Fibroblast of villous mesenchyme (primary cell): ENCODE results near the gene MRPL45. TPM values are rescaled to one million over a fixed set of nuclear protein-coding genes. Genes with fewer than 3 reads are reported as not detected.

Experiments used
- DNase-seq: peaks from one replicate; pipeline ENCODE4 v3.0.0-alpha.2; 2010; ENCODE audit warnings: low read depth
- H3K4me3 ChIP-seq: 2 replicates; pipeline ENCODE4 v1.5.1; 2011; ENCODE audit warnings: low read depth, mild to moderate bottlenecking, low read length
- total RNA-seq: library from RNA; depleted of rRNA; stranded (reverse); fragments of >200 nt; gene quantifications from 2 replicates; pipeline ENCODE4 v1.2.3, GENCODE V29; 2012
- TF ChIP-seq, protein P1 (sequence below): IDR thresholded peaks from 2 replicates; pipeline ENCODE4 v1.5.1; 2012; ENCODE audit warnings: low read depth, mild to moderate bottlenecking, low read length; ENCODE audit not compliant: insufficient read depth

Gene MRPL45
- total RNA-seq, 1 donor = 30.2 TPM

DNA sequence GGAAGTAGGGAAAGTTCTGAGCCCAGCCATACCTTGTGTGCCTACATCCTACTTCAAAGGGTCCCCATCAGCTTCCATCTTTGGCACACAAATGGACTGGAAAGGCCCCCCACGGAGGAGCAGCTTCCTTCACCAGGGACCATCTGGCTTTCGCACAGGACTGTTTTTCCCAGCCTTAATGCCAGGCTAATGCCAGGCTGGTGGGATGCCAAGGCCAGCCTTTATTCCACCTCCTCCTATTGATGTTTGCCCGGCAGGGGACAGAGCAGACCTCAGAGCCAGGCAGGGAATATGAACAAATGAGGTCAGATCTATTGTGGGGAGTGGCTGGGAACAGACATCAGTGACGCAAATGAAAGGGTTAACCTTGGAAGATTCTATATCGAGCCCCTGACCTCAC is 41.1 kb downstream of the MRPL45 start:
- H3K4me3 ChIP-seq = no peak overlapping the region
- no peak for DNase-seq
- TF ChIP-seq, protein P1, sequence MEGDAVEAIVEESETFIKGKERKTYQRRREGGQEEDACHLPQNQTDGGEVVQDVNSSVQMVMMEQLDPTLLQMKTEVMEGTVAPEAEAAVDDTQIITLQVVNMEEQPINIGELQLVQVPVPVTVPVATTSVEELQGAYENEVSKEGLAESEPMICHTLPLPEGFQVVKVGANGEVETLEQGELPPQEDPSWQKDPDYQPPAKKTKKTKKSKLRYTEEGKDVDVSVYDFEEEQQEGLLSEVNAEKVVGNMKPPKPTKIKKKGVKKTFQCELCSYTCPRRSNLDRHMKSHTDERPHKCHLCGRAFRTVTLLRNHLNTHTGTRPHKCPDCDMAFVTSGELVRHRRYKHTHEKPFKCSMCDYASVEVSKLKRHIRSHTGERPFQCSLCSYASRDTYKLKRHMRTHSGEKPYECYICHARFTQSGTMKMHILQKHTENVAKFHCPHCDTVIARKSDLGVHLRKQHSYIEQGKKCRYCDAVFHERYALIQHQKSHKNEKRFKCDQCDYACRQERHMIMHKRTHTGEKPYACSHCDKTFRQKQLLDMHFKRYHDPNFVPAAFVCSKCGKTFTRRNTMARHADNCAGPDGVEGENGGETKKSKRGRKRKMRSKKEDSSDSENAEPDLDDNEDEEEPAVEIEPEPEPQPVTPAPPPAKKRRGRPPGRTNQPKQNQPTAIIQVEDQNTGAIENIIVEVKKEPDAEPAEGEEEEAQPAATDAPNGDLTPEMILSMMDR = no peak

DNA sequence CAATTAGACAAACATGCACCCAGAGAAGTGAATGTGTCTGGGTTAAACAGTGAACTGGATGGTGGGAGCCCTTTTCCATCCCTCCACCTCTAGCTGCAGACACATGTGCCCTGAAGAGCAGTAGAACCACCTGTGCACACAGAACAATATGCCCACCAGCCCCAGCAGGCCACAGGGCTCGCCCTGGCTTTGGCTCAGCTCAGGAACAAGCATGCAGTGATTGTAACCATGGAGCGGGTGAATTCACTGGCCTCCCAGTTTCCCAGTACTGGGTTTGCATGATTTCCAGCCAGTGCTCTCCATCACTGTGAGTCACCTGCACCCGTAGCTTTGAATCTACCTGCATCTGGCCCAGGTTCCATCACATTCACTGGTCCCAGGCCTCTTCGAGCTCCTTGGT is 41.6 kb downstream of the MRPL45 start:
- TF ChIP-seq, protein P1 = no peak
- H3K4me3 ChIP-seq = no peak overlapping the region
- no peak for DNase-seq

DNA sequence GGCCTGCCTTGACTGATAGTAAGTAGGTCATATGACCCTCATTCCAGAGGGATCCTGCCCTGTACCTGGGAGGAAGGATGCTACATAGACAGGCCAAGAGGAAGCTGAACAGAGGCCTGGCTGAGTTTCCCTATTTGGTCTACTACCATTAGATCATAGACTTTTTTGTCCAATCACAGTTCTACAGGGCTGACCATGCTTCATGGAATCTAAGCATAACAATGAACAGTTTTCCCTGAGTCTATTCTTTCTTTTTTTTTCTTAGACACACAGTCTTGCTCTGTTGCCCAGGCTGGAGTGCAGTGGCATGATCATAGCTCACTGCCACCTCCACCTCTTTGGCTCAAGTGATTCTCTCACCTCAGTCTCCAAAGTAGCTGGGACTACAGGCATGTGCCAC is 42.9 kb downstream of the MRPL45 start:
- TF ChIP-seq, protein P1 = no peak
- DNase-seq = no peak
- no peak overlapping the region for H3K4me3 ChIP-seq

DNA sequence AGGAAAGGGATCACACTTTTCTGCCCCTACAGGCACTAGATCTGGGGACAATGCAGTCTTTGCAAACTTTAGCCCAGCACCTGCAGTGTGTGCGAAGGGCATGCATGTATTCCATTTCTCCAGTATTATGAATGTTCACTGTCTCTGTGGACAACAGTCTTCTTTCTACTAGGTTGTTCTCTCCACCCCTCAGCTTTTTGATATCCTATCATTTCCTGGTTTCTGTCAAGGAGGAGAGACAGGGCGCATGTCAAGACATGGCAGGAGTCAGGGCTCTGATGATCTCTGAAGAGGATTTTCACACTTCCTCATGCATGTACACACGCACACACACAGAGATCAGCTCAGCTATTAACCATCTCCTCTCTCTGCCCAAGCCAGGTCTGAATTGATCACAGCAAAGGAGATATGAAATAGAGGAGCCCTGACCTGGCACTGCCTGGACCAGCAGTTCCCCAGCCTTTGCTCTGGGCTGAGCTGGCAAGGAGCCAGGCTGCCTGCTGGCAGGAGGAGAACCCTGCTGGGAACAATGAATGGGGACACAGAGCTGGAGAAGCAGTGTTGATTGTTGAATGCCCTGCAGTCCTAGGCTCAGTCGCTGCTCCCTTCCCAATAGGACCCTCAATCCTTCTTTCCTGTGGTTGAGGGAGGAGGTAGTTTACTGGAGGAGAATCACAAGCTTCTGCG is 44.2 kb downstream of the MRPL45 start:
- no peak overlapping the region for H3K4me3 ChIP-seq
- no peak for DNase-seq
- TF ChIP-seq, protein P1 = no peak

DNA sequence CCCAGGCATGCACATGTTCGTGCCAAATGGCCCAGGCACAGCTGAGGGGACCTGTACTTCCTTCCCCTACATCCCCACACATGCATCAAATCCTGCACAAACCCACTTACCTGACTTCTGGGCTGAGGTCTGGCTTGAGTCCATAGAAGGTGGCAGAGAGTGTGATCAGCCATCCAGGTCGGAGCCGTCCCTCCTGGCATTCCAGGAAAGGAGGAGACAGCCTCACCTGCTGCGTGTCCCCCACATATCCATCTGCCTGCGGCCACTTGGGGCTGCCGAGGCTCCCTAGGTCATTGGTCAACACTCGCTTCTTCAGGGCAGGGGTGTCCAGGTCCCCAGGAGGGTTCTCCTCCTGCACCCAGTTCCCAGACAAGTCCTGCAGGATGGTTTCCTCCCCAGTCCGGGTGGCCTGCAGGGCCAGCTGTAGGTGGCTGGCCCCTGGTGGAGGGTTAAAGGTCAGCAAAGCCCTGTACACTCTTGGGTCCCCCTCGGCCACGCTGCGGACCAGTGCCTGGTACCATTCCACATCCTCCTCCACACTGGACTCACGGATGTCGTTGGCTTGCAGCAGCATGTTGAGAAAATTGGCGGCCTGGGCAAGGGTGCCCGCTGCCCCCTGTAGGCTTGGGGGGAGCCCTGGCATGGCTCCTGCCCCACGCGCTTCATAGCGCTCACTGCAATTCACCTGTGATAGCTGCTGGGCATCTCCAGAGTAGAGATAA is 46.1 kb downstream of the MRPL45 start:
- DNase-seq = no peak
- TF ChIP-seq, protein P1 = no peak
- no peak overlapping the region for H3K4me3 ChIP-seq

DNA sequence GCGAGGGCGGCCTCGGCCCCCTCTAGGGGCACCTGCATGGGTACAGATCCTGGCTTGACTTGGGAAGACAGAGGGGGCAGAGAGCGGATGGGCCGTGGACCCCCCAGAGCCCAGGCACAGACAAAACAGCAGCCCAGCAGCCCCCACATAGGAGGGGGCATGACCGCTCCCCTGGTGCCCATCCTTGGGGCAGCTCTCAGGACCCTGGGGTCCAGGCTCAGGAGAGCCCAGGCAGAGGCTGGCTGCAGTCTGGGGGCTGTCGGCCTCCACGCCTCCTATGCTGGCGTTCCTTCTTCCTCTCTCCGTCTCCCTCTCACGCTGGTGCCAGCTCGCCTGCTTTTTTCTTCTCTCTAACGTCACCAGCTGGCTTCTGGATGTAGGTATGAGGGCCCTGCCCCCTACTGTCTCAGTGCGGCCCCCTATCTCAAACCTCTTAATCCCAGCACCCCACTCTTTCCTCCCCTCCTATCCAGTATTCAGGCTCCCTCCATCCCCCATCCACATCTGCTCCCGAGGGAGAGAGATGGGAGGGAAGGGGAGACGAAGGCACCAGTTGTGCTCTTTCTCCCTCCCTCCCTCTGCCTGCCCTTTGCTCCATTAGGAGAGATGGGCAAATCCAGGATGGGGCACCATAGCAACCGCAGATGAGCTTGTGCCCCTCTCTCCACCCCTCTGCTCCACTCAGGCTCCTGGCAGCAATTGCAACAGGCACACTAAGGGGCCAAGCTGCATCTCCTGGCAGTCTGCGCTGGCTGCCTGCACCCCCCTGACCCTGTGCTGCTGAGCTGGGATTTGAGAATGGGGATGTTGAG is 46.8 kb downstream of the MRPL45 start, which contains the start of gene GPR179:
GPR179 (minus strand) TSS at position 349 of the 812 bp plus-strand sequence; CDS start at position 182, 167 bp downstream.
- no peak for DNase-seq
- TF ChIP-seq, protein P1 = no peak
- no peak within 1 kb of the TSS for H3K4me3 ChIP-seq
